Muscle layer of duodenum (tissue), 2 donors: ENCODE measurements around the gene AQP11.
A peak's percentile ranks its signal among the peaks of the same experiment; 100 is the strongest.
"Not testable (repeated sequence)": the region's sequence is repeated elsewhere in the genome, so short reads cannot be mapped to it uniquely, and the experiment has no call there.

Source experiments
- H3K27ac ChIP-seq: one replicate; pipeline ENCODE4 v1.7.0; 2013; ENCODE audit warnings: mild to moderate bottlenecking, low read length
- H3K27me3 ChIP-seq: one replicate; pipeline ENCODE4 v1.7.0; 2013; ENCODE audit warnings: low read depth, mild to moderate bottlenecking, control low read depth, low read length
- H3K36me3 ChIP-seq, 2 donors: one replicate each; pipeline ENCODE4 v1.7.0; 2013; ENCODE audit warnings: low read length in 2 of 2, control low read depth in 1 of 2, mild to moderate bottlenecking in 1 of 2; ENCODE audit not compliant: insufficient read depth in 2 of 2, control insufficient read depth in 1 of 2
- H3K4me1 ChIP-seq, 2 donors: one replicate each; pipeline ENCODE4 v1.7.0; 2013; ENCODE audit warnings: low read length in 2 of 2, mild to moderate bottlenecking in 2 of 2, control low read depth in 1 of 2, moderate library complexity in 1 of 2; ENCODE audit not compliant: insufficient read depth in 2 of 2, control insufficient read depth in 1 of 2
- H3K4me3 ChIP-seq, 2 donors: one replicate each; pipeline ENCODE4 v1.7.0; 2013; ENCODE audit warnings: low read length in 2 of 2, low read depth in 1 of 2, mild to moderate bottlenecking in 1 of 2
- H3K9me3 ChIP-seq, 2 donors: one replicate each; pipeline ENCODE4 v1.7.0; 2013; ENCODE audit warnings: low read length in 2 of 2, control low read depth in 1 of 2, mild to moderate bottlenecking in 1 of 2; ENCODE audit not compliant: control insufficient read depth in 1 of 2
- donor health status: healthy.

AQP11 gene

DNA sequence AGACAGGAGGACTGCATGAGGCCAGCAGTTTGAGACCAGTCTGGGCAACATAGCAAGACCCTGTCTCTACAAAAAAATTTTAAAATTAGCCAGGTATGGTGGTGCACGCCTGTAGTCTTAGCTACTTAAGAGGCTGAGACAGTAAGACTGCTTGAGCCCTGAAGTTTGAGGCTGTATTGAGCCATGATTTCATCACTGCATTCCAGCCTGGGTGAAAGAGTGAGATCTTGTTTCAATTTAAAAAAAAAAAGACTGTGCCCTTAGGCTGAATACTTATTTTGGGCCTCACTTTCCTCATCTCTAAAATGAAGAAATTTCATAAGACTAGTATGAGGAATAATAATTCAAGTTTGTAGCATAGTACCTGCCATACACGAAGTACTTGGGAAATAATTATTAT lies 6.9 kb downstream of the AQP11 start:
- no peaks in the 10 kb centered on the region for H3K27me3 ChIP-seq

DNA sequence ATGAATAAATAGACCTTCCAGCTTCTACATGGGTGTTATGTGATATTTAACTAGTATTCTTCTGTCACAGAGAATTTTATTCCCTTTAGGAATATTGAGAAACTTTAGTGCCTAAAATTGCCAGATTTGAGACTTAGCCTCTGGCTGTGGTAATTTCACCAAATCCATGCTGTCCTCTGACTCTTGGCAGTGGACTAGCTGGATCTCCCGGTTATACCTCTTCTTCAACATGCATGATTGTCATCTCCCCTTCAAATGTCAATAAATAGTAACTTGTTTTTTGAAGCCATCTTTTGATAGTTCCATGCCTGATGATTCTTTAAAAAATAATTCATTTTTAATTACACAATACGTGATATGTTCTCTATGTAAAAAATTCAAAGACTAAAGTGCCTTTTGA lies 8.4 kb downstream of the AQP11 start:
- Histone ChIP-seq H3K27ac (no peak overlapping the region), H3K9me3 (no peaks in the 10 kb centered on the region), H3K4me1 (peaks cover 0 to 5% of the 10 kb centered on the region in 2 donors), H3K36me3 (peaks cover 0 to 12% of the 10 kb centered on the region in 2 donors), H3K4me3 (no peak overlapping the region), H3K27me3 (no peaks in the 10 kb centered on the region)

More for the DNA sequence above, 6.9 kb downstream of the AQP11 start:
- Histone ChIP-seq H3K36me3 (peaks cover 0 to 4% of the 10 kb centered on the region in 2 donors), H3K27ac (no peak overlapping the region), H3K9me3 (no peaks in the 10 kb centered on the region), H3K4me3 (no peak overlapping the region), H3K4me1 (peaks cover 0 to under 1% of the 10 kb centered on the region in 2 donors)

DNA sequence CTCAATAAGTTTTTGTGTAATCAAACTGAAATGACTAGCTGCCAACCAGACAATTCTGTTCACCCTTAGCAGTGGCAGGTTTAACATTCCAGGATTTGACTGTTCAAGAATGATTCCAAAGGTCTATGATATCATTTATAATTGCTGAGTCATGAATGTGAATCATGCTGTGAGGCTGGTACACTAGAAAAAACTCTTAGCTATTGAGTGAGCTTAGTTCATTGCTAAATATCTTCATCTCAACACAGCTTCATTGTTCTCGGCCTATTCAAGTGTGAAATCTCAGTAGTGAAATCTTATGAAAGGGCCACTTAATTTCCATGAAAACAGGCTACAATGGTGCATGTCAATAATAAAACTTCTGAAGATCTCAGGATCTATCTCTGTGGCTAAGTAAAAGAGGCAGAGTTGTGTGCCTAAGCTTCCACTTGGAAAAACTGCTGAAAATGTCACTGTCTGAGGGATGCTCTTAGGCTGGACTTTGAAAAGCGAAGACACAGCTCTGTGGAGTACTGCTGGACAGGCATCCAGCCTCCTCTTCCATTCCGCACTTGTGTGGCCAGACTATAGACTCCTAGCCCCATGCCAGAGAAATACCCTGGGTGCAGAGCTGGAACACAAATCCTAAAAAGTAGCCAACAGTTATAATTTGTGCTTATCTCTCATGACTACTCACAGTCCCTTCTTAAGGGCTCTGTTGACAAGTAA lies 12.8 kb downstream of the AQP11 start:
- Histone ChIP-seq H3K4me1 (peaks cover 0 to 5% of the 10 kb centered on the region in 2 donors), H3K27ac (peak overlapping the region; percentile 64), H3K9me3 (no peaks in the 10 kb centered on the region), H3K4me3 (no peak overlapping the region), H3K27me3 (no peaks in the 10 kb centered on the region), H3K36me3 (peaks cover 4 to 13% of the 10 kb centered on the region in 2 donors)

DNA sequence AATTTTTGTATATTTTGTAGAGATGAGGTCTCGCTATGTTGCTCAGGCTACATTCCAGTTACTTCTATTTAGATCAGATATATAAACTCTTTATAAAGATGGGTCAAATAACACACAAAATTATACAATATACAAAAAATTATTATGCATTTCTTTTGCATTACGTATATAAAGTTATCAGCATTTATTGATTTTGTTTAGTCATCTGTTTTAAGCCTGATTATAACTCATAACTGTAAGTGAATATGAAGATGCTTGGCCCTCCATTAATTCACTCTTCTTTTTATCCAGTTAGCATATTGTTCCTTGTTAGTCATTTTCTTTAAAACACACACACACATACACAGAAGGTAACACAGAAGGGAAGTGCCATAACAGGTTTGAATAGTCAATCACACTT lies 14.5 kb downstream of the AQP11 start:
- Histone ChIP-seq H3K27me3 (no peaks in the 10 kb centered on the region), H3K9me3 (no peaks in the 10 kb centered on the region), H3K27ac (no peak overlapping the region)

DNA sequence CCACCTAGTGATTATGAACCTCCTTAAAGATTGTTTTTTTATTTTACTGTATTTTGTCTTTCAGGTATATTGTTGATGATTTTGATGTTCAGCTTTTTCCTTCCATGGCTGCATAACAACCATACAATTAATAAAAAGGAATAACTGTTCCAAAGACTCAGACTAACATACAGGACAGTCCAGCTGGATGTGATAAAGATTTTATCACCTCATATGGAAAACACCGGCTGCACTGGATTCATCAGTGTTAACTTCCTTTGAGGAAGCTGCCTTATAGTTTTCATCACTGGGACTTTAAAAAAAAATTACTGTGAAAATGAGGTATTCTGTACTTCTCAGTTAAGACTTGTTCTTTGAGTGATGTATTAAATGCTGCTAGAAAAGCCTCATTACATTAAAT lies 19.5 kb downstream of the AQP11 start:
- H3K4me1 ChIP-seq: no peaks in the 10 kb centered on the region
- H3K27me3 ChIP-seq: no peaks in the 10 kb centered on the region
- H3K36me3 ChIP-seq: peaks cover 28 to 32% of the 10 kb centered on the region in 2 donors
- no peak overlapping the region for H3K27ac ChIP-seq
- H3K4me3 ChIP-seq: no peak overlapping the region
- H3K9me3 ChIP-seq: no peaks in the 10 kb centered on the region

More for the DNA sequence above, 14.5 kb downstream of the AQP11 start:
- Histone ChIP-seq H3K4me3 (no peak overlapping the region), H3K4me1 (peaks cover 0 to 5% of the 10 kb centered on the region in 2 donors), H3K36me3 (peaks cover 8 to 20% of the 10 kb centered on the region in 2 donors)

DNA sequence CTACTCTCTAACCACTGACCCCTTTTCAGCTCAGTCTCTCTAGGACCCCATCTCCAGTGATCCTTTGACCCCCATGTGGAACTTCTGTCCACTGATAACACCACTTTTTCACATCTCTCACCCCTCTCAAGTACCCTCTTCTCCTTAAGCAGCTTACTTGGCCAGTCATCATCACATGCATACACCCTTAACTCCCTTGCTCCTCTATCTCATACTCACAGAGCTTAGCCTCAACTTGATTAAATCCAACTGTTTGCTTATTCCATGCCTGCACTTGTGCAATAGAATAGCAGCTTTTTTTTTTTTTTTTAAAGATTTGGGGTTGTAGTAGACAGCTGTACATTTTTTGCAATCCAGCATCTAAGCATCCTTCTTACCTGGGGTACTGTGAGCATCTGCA lies 22.2 kb downstream of the AQP11 start:
- H3K27me3 ChIP-seq: no peaks in the 10 kb centered on the region
- peaks cover 38 to 47% of the 10 kb centered on the region in 2 donors for H3K36me3 ChIP-seq
- no peak overlapping the region for H3K27ac ChIP-seq
- H3K4me3 ChIP-seq: no peak overlapping the region
- H3K4me1 ChIP-seq: no peaks in the 10 kb centered on the region
- no peaks in the 10 kb centered on the region for H3K9me3 ChIP-seq

DNA sequence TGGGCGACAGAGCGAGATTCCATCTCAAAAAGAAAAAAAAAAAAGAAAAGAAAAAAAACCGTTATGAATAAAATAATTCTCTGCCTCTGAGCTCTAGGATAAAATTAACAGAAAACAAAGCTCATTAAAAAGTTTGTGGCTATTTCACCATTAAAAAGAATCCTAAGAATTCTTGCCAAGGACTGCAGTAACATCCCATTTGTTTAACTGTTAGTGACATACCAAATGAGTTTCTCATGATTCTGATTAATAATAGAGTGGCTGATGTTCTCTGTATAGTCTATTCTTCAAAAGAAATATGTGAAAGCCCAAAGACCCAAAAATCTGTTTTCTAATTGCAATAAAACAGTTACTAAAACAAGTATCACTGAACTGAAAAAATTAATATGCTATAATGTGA lies 28.1 kb downstream of the AQP11 start:
- H3K36me3 ChIP-seq: peaks cover 42 to 43% of the 10 kb centered on the region in 2 donors
- no peaks in the 10 kb centered on the region for H3K4me1 ChIP-seq
- no peak overlapping the region for H3K4me3 ChIP-seq
- no peaks in the 10 kb centered on the region for H3K9me3 ChIP-seq
- H3K27ac ChIP-seq: no peak overlapping the region
- no peaks in the 10 kb centered on the region for H3K27me3 ChIP-seq

DNA sequence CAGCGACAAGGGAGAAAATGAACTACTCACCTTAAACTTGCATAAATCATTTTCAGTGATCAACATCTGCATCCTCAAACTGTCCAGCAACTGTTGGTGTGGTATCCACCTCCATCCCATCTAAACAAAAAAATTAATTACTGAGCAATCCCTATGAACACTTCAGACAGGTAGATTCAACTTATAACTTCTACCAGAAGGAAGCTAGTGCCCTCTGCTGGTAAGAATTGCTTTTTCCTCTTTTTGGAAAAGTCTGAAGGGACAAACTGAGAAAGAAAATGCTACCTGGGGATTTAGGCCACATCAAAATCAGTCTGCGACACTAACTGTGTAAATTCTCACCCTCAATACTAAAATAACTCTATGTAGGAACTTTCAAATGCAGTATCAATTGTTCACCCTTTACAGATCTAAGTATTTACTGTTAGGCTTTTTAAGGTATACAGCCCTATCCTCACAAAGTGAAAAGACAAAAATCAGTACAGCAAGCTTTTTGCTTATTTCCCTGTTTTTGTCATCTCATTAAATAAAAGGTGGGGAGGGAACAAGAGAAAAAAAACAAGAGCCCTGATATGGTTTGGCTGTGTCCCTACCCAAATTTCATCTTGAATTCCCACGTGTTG lies 29.9 kb downstream of the AQP11 start:
- no peaks in the 10 kb centered on the region for H3K9me3 ChIP-seq
- no peak overlapping the region for H3K4me3 ChIP-seq
- peaks cover 38 to 57% of the 10 kb centered on the region in 2 donors for H3K36me3 ChIP-seq
- no peaks in the 10 kb centered on the region for H3K4me1 ChIP-seq
- H3K27ac ChIP-seq: no peak overlapping the region
- no peaks in the 10 kb centered on the region for H3K27me3 ChIP-seq

DNA sequence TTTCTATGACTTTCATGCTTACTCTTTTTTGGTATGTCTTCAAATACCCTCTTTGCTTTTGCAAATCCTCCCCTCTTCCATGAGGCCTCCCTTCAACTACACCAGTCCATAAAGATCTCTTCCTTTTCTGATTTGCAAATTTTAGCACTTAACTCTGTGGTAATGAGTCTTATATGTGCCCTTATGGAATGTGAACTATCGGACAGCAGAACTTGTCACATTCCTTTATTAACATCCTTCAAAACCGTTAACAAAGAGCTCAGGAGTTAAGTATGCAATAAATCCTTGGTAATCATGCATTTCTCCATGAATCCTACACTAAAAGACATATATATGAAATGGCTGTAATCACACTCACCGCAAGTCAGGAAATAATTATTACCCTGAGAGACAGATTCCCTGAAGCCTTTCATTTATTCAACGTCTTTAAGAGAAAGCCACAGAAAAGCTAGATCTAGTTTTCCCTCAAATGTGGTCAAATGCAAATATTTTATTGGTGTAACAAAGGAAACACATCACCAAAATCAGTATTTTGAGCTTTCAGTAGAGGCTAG lies 40.5 kb downstream of the AQP11 start:
- H3K4me1 ChIP-seq: peaks cover 0 to 3% of the 10 kb centered on the region in 2 donors
- H3K27ac ChIP-seq: no peak overlapping the region
- H3K9me3 ChIP-seq: no peaks in the 10 kb centered on the region
- peaks cover under 1 to 4% of the 10 kb centered on the region in 2 donors for H3K36me3 ChIP-seq
- no peaks in the 10 kb centered on the region for H3K27me3 ChIP-seq
- no peak overlapping the region for H3K4me3 ChIP-seq

DNA sequence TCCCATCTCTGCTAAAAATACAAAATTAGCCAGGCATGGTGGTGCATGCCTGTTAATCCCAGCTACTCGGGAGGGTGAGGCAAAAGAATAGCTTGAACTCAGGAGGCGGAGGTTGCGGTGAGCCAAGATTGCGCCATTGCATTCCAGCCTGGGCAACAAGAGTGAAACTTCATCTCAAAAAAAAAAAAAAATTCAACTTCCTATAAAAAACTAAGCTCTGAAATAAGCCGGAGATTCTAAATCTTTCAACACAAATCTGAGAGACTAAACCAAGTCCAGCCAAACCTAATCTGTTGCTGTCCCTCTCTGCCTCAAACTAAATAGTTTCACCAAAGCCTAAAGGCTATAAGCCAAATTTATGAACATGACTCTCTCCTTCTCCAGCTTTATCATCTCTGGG lies 44.2 kb downstream of the AQP11 start:
- H3K36me3 ChIP-seq, H3K4me3 ChIP-seq, H3K27me3 ChIP-seq, H3K27ac ChIP-seq, H3K9me3 ChIP-seq: not testable (repeated sequence)
- H3K4me1 ChIP-seq: peaks cover 8 to 23% of the 10 kb centered on the region in 2 donors

DNA sequence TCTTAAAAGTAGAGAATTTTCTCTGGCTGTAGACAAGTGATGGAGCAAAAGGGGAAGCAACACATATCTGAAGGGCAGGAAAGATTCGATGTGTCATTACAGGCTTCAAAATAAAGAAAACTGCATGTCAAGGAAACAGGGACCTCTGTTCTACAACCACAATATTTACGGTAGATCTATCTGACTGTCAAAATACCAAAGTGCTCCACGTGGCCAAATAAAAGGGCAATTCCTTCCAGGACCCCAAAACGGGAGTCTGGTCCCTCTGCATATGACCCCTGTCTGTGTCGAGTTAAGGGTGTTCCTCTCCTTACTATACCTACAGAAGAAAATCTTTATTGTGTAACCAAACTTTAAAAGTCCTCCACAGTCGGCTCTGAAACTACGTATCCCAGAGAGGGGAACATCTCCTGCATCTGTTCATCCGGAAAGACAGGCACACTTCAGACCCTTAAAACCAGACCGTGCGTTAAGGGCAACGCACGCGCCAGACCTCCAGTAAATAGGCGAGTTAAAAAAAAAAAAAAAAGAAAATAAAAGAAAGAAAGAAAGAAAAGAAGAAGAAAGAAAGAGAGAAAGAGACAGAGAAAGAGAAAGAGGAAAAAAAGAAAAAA lies 47.1 kb downstream of the AQP11 start:
- no peaks in the 10 kb centered on the region for H3K27me3 ChIP-seq
- H3K36me3 ChIP-seq: no peaks in the 10 kb centered on the region
- peaks cover 8 to 23% of the 10 kb centered on the region in 2 donors for H3K4me1 ChIP-seq
- peak overlapping the region; percentile 63 for H3K27ac ChIP-seq
- H3K4me3 ChIP-seq: peak overlapping the region; percentile 71 to 99
- H3K9me3 ChIP-seq: no peaks in the 10 kb centered on the region
